Activated CD4-positive, alpha-beta T cell treated with anti-CD3 and anti-CD28 coated beads, Interleukin-2, amount 50 U/mL, for 4 hours (primary cell): ENCODE data around the gene IDH2.
"Not testable (repeated sequence)": the region's sequence is repeated elsewhere in the genome, so short reads cannot be mapped to it uniquely, and the experiment has no call there.

Experiments used
- DNase-seq, 2 experiments: peaks; one replicate each; pipeline ENCODE4 v3.0.0-alpha.2; 2020

IDH2 gene

GRCh38 chr15:90114451-90114901 is 12.2 kb upstream of the IDH2 start:
- no peak for DNase-seq

GRCh38 chr15:90113166-90113565 is 10.9 kb upstream of the IDH2 start:
- DNase-seq = no peak

GRCh38 chr15:90109163-90109751 is 7.0 kb upstream of the IDH2 start:
- DNase-seq = not testable (repeated sequence)

- not testable (repeated sequence) for DNase-seq
These were observed 5.8 kb upstream of the IDH2 start for GRCh38 chr15:90108038-90108437.

GRCh38 chr15:90106522-90107117 is 4.4 kb upstream of the IDH2 start:
- DNase-seq = no peak

GRCh38 chr15:90105521-90105920 is 3.3 kb upstream of the IDH2 start:
- no peak for DNase-seq

- DNase-seq = no peak
These were observed 2.3 kb upstream of the IDH2 start for GRCh38 chr15:90104551-90104950.

GRCh38 chr15:90103701-90104329 is 1.5 kb upstream of the IDH2 start:
- no peak for DNase-seq

- no peak for DNase-seq
These were observed 919 bp downstream of the IDH2 start for GRCh38 chr15:90101130-90101968.

GRCh38 chr15:90099868-90100831 is 2.1 kb downstream of the IDH2 start:
- no peak for DNase-seq

- DNase-seq = peak in 1 of 2 experiments; percentile 24
These were observed 3.0 kb downstream of the IDH2 start for GRCh38 chr15:90099072-90099867.

- peak; percentile 45 to 57 for DNase-seq
These were observed 4.8 kb downstream of the IDH2 start for GRCh38 chr15:90097475-90097874.

- DNase-seq = no peak
These were observed 6.7 kb downstream of the IDH2 start for GRCh38 chr15:90095521-90095959.

GRCh38 chr15:90091156-90091931 is 10.9 kb downstream of the IDH2 start:
- no peak for DNase-seq

GRCh38 chr15:90090226-90090848 is 11.9 kb downstream of the IDH2 start:
- no peak for DNase-seq

- DNase-seq = no peak
These were observed 14.7 kb downstream of the IDH2 start for GRCh38 chr15:90087454-90088154.

GRCh38 chr15:90086868-90087268 is 15.4 kb downstream of the IDH2 start:
- DNase-seq = peak; percentile 45 to 49

- DNase-seq = no peak
These were observed 16.7 kb downstream of the IDH2 start for GRCh38 chr15:90085565-90085964.

GRCh38 chr15:90084876-90085423 is 17.3 kb downstream of the IDH2 start:
- DNase-seq = no peak
